Testis (tissue), 3 donors: ENCODE measurements around the gene HPGDS. TPM values are rescaled to one million over a fixed set of nuclear protein-coding genes. Genes with fewer than 3 reads are reported as not detected.

ENCODE experiments used
- DNase-seq: peaks from one replicate; pipeline ENCODE4 v3.0.0-alpha.2; 2019
- H3K27ac ChIP-seq, 2 donors: fragments of 200-600 bp; sonication (generic); one replicate each; pipeline ENCODE4 v1.5.1; 2019
- H3K27me3 ChIP-seq: fragments of 200-600 bp; sonication (generic); one replicate; pipeline ENCODE4 v1.5.1; 2019
- H3K36me3 ChIP-seq: fragments of 200-600 bp; sonication (generic); one replicate; pipeline ENCODE4 v1.5.1; 2017; ENCODE audit warnings: low read depth; ENCODE audit errors: missing control alignments
- H3K4me1 ChIP-seq: fragments of 200-600 bp; sonication (generic); one replicate; pipeline ENCODE4 v1.5.1; 2019
- H3K4me3 ChIP-seq, 2 donors: fragments of 200-600 bp; sonication (generic); one replicate each; pipeline ENCODE4 v1.5.1; 2017 to 2019
- H3K9me3 ChIP-seq: fragments of 200-600 bp; sonication (generic); one replicate; pipeline ENCODE4 v1.5.1; 2017
- POLR2A ChIP-seq: fragments of 450-650 bp; IDR thresholded peaks from one replicate; pipeline ENCODE4 v1.6.1; 2017; ENCODE audit warnings: antibody characterized with exemption, mild to moderate bottlenecking, moderate library complexity
- WGBS, 2 donors: methylation state at CpG; one replicate each; pipeline ENCODE4 v1.1.5; 2018; 5-methylcytosine and 5-hydroxymethylcytosine counted together
- intact Hi-C: fragments of 100-400 bp; cut with DNase I; formaldehyde crosslinking; loops from one replicate; pipeline ENCODE4 v1.15.1; 2023; ENCODE audit warnings: low total_unique reads
- polyA plus RNA-seq: library from polyadenylated mRNA; stranded (reverse); fragments of 350-450 nt; fragmentation: Illumina TruSeq; extraction: RNeasy Lipid Tissue Mini Kit (QIAGEN cat#74804); gene quantifications from one replicate; pipeline ENCODE4 v1.2.3, GENCODE V29; 2014; ENCODE audit warnings: low read depth, low replicate concordance; ENCODE audit not compliant: insufficient read depth
- total RNA-seq, 2 donors: library from RNA; depleted of rRNA; stranded (reverse); fragments of >200 nt; gene quantifications; one replicate each; pipeline ENCODE4 v1.2.3, GENCODE V29; 2016
- TF ChIP-seq, protein P1 (sequence below), 3 experiments: fragments of 450-650 bp in 2 of 3; fragments of 200-600 bp in 1 of 3; sonication (generic) in 1 of 3; IDR thresholded peaks; one replicate each; pipeline ENCODE4 v1.5.1; 2016 to 2019; ENCODE audit warnings: antibody characterized with exemption in 3 of 3, mild to moderate bottlenecking in 2 of 3, moderate library complexity in 1 of 3

Gene HPGDS
- total and polyA plus RNA-seq, 3 donors from 2014 or later: 0.39 to 1.7 (median 0.68) TPM

DNA sequence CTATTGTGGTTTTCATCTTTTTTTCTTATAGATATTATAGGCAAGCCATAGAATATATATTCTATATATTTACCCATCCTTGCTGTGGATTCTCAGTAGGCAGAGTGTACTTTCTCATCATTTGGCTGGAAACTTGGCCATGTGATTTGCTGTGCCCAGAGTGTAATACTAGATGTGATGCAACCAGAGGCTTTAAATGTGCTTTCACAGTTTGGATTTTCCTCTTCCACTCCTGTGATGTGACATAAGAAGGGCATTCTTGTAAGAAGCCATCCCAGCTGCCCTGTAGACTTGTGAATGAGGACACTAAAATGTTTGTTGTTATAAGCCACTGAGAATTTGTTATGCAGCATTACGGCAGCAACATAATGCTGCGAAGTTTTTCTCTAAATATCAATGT is 10.4 kb upstream of the HPGDS start:
- Histone ChIP-seq H3K27me3 (no peaks in the 10 kb centered on the region), H3K4me1 (no peaks in the 10 kb centered on the region), H3K27ac (no peak overlapping the region), H3K36me3 (no peaks in the 10 kb centered on the region), H3K4me3 (no peak overlapping the region), H3K9me3 (no peaks in the 10 kb centered on the region)
- WGBS, 2 donors: 95 to 98% methylated on average over 2 of the region's 2 CpGs
- no peak for TF ChIP-seq POLR2A
- TF ChIP-seq, protein P1, sequence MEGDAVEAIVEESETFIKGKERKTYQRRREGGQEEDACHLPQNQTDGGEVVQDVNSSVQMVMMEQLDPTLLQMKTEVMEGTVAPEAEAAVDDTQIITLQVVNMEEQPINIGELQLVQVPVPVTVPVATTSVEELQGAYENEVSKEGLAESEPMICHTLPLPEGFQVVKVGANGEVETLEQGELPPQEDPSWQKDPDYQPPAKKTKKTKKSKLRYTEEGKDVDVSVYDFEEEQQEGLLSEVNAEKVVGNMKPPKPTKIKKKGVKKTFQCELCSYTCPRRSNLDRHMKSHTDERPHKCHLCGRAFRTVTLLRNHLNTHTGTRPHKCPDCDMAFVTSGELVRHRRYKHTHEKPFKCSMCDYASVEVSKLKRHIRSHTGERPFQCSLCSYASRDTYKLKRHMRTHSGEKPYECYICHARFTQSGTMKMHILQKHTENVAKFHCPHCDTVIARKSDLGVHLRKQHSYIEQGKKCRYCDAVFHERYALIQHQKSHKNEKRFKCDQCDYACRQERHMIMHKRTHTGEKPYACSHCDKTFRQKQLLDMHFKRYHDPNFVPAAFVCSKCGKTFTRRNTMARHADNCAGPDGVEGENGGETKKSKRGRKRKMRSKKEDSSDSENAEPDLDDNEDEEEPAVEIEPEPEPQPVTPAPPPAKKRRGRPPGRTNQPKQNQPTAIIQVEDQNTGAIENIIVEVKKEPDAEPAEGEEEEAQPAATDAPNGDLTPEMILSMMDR (IDR thresholded peaks at IDR 0.05): no peak
- DNase-seq: no peak
- intact Hi-C loops: no loop called here

DNA sequence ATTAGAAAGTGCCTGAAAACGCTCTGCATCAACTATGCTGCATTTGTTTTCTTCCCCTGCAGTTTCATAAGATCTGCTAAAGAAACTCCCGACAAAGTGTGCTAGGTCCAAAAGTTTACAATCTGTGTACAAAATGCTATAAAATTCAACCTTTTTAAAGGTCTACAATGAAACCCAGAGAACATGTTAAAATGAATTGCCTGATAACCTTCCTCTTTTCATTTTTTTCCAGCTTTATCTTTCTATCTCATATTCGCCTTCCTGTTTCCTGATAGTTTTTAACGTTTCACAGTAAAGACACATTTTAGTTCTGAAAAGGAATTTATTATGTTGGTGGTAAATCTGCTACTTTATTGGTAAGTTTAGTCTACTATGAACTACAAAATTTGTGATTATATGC is 9.5 kb upstream of the HPGDS start:
- H3K27me3 ChIP-seq: no peaks in the 10 kb centered on the region
- WGBS, 2 donors: 64 to 75% methylated on average over 4 of the region's 4 CpGs
- H3K36me3 ChIP-seq: no peaks in the 10 kb centered on the region
- no peak overlapping the region for H3K27ac ChIP-seq
- intact Hi-C loops: no loop called here
- no peaks in the 10 kb centered on the region for H3K4me1 ChIP-seq
- H3K9me3 ChIP-seq: no peaks in the 10 kb centered on the region
- TF ChIP-seq POLR2A: no peak
- TF ChIP-seq, protein P1 (IDR thresholded peaks at IDR 0.05): no peak
- DNase-seq: no peak
- H3K4me3 ChIP-seq: no peak overlapping the region

DNA sequence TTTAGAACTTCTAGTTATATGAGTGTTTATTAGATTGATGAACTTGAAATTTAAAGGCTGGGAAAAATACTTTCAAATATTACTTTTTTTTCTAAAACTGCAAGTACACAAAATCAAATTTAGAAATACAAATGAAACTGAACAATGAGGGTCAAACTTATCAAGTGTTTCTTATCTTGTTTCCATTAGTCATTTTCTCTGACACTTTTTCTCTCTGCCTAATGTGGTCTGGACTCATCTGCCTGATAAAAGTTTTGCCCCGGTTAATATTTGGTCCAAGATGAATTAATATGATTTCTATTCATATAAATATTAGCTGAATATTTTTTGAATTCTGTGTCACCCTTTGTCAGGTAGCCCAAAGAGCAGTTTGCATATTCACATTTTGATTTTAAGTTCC is 8.7 kb upstream of the HPGDS start:
- Histone ChIP-seq H3K4me3 (no peak overlapping the region), H3K36me3 (no peaks in the 10 kb centered on the region), H3K9me3 (no peaks in the 10 kb centered on the region), H3K27ac (no peak overlapping the region), H3K27me3 (no peaks in the 10 kb centered on the region), H3K4me1 (no peaks in the 10 kb centered on the region)
- intact Hi-C loops: no loop called here
- 77 to 83% methylated on average over 1 of the region's 1 CpG for WGBS, 2 donors
- TF ChIP-seq, protein P1 (IDR thresholded peaks at IDR 0.05): no peak
- no peak for TF ChIP-seq POLR2A
- DNase-seq: no peak

DNA sequence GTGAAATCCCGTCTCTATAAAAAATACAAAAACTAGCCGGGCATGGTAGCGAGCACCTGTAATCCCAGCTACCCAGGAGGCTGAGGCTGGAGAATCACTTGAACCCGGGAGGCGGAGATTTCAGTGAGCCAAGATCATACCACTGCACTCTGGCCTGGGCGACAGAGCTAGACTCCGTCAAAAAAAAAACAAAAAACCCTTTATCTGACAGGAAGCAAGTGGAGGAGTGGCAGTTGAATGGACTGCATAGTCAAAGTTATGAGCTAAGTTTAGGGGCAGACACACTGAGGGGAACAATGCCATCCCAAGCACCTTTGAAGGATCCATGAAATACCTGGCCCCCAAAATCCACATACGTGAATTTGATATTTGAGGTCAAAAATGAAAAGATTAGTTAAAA is 7.5 kb upstream of the HPGDS start:
- no peak overlapping the region for H3K4me3 ChIP-seq
- no peaks in the 10 kb centered on the region for H3K9me3 ChIP-seq
- 74 to 87% methylated on average over 8 of the region's 8 CpGs for WGBS, 2 donors
- no peaks in the 10 kb centered on the region for H3K36me3 ChIP-seq
- H3K27ac ChIP-seq: no peak overlapping the region
- no peak for DNase-seq
- H3K27me3 ChIP-seq: no peaks in the 10 kb centered on the region
- intact Hi-C loops: no loop called here
- no peaks in the 10 kb centered on the region for H3K4me1 ChIP-seq
- no peak for TF ChIP-seq POLR2A
- TF ChIP-seq, protein P1 (IDR thresholded peaks at IDR 0.05): no peak

DNA sequence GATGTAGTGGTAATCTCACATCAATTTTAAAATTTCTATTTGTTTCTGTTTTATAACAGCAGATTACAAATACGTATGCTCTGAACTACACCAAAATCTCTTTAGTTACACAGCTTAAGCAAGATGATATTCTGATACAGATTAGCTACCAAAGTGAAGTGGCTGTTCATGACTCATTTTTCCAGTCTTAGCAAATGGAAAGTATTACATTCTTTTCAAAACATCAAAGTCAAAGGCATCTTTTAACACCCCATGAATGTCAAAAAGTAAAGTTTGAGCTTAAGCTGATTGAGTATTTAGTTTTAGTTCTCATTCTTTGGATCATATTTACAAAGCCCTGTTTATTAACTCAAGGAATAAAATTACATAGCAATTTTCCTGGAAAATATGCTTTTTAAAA is 6.6 kb upstream of the HPGDS start:
- no peak for TF ChIP-seq POLR2A
- TF ChIP-seq, protein P1 (IDR thresholded peaks at IDR 0.05): no peak
- 81 to 85% methylated on average over 1 of the region's 1 CpG for WGBS, 2 donors
- no peaks in the 10 kb centered on the region for H3K4me1 ChIP-seq
- H3K9me3 ChIP-seq: no peaks in the 10 kb centered on the region
- DNase-seq: no peak
- H3K27ac ChIP-seq: no peak overlapping the region
- intact Hi-C loops: no loop called here
- H3K4me3 ChIP-seq: no peak overlapping the region
- no peaks in the 10 kb centered on the region for H3K27me3 ChIP-seq
- H3K36me3 ChIP-seq: no peaks in the 10 kb centered on the region
